BLaER1 treated with 17β-estradiol and CSF1 and Interleukin-3, amounts not matched to agents 10 nM and 100 nM (cell line): Measurements from ENCODE around the gene LIN28B.
"Not testable (repeated sequence)": the region's sequence is repeated elsewhere in the genome, so short reads cannot be mapped to it uniquely, and the experiment has no call there.

Experiments
- H3K27ac ChIP-seq, 11 experiments: shearing (Covaris generic); formaldehyde crosslinking; 2 replicates each; pipeline ENCODE4 v1.8.1; 2022
- H3K27me3 ChIP-seq, 11 experiments: shearing (Covaris generic); formaldehyde crosslinking; 2 replicates each; pipeline ENCODE4 v1.8.1; 2022
- H3K36me3 ChIP-seq, 11 experiments: shearing (Covaris generic); formaldehyde crosslinking; 2 replicates each; pipeline ENCODE4 v1.8.1; 2022
- H3K4me1 ChIP-seq, 10 experiments: shearing (Covaris generic); formaldehyde crosslinking; 2 replicates each; pipeline ENCODE4 v1.8.1; 2022
- H3K4me2 ChIP-seq, 11 experiments: shearing (Covaris generic); formaldehyde crosslinking; 2 replicates each; pipeline ENCODE4 v1.8.1; 2022
- H3K4me3 ChIP-seq, 10 experiments: shearing (Covaris generic); formaldehyde crosslinking; 2 replicates each; pipeline ENCODE4 v1.8.1; 2022
- H3K9ac ChIP-seq, 11 experiments: shearing (Covaris generic); formaldehyde crosslinking; 2 replicates each; pipeline ENCODE4 v1.8.1; 2022
- H3K9me3 ChIP-seq, 11 experiments: shearing (Covaris generic); formaldehyde crosslinking; replicated peaks in 1 of 11; 2 replicates each; pipeline ENCODE4 v1.8.1; 2022
- H4K20me1 ChIP-seq, 11 experiments: shearing (Covaris generic); formaldehyde crosslinking; 2 replicates each; pipeline ENCODE4 v1.8.1; 2022
- Cebpa-rat ChIP-seq, 11 experiments: shearing (Covaris generic); IDR thresholded peaks; 2 replicates each; pipeline ENCODE4 v1.8.1; 2022

LIN28B gene

DNA sequence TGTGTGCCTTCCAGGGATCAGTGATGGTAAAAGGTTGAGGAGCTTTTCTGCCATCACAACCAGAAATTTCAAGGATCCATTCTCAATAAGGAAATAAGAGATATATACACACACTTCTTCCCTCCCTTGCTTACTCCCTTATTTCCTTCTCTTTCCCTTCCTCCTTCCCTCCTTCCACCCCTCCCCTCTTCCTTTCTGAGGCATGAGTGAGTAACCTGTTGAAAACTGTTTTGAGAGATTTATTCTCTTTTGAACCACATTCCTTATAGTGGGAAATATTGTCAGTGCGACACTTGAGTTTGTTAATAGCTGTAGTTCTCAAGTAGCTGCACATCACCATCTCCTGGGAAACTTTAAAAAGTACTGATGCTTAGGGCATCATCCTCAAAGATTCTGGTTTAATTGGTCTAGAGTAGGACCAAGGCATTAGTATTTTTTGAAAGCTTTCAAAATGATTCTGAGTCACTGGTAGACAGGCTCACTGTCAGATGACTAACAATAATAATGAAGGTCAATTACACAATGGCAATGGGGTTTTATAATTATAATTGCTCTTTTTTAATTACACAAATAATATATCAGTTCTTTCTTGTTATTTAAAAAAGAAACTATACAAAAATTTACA lies 113.0 kb downstream of the LIN28B start:
- H3K9me3 ChIP-seq, result no peaks in the 10 kb centered on the region
- no peak overlapping the region for H3K4me2 ChIP-seq
- no peak overlapping the region for H3K27ac ChIP-seq
- no peak for TF ChIP-seq Cebpa-rat (IDR thresholded peaks at IDR 0.05)
- H3K9ac ChIP-seq, result no peak overlapping the region
- H4K20me1 ChIP-seq, result no peaks in the 10 kb centered on the region
- H3K36me3 ChIP-seq, result no peaks in the 10 kb centered on the region
- no peaks in the 10 kb centered on the region for H3K27me3 ChIP-seq
- H3K4me1 ChIP-seq, result peaks cover 0 to 3% (median 0%) of the 10 kb centered on the region in 10 experiments; a peak in 2 of 20 replicates
- no peak overlapping the region for H3K4me3 ChIP-seq

GRCh38 chr6:105072798-105073199 lies 115.9 kb downstream of the LIN28B start:
- Histone ChIP-seq H3K27ac (no peak overlapping the region), H3K27me3 (no peaks in the 10 kb centered on the region), H3K4me3 (no peak overlapping the region), H4K20me1 (no peaks in the 10 kb centered on the region), H3K4me2 (no peak overlapping the region), H3K9ac (no peak overlapping the region), H3K36me3 (no peaks in the 10 kb centered on the region), H3K9me3 (no peaks in the 10 kb centered on the region), H3K4me1 (peaks cover 0 to 9% (median 6%) of the 10 kb centered on the region in 10 experiments; a peak in 7 of 20 replicates)
- TF ChIP-seq Cebpa-rat (IDR thresholded peaks at IDR 0.05), result no peak

- Histone ChIP-seq H3K9ac (no peak overlapping the region), H3K4me1 (peaks cover 0 to 12% (median 7%) of the 10 kb centered on the region in 10 experiments; a peak in 14 of 20 replicates), H4K20me1 (no peaks in the 10 kb centered on the region), H3K4me3 (no peak overlapping the region), H3K27me3 (no peaks in the 10 kb centered on the region), H3K36me3 (no peaks in the 10 kb centered on the region), H3K9me3 (no peaks in the 10 kb centered on the region), H3K27ac (no peak overlapping the region), H3K4me2 (peak overlapping the region in 5 of 11 experiments; percentile 3 to 38 (median 15); a peak in 4 of 22 replicates)
- no peak for TF ChIP-seq Cebpa-rat (IDR thresholded peaks at IDR 0.05)
Observed at GRCh38 chr6:105075210-105075609, 118.3 kb downstream of the LIN28B start.

GRCh38 chr6:105076418-105076817 lies 119.5 kb downstream of the LIN28B start:
- not testable (repeated sequence) for H3K27me3 ChIP-seq, H3K36me3 ChIP-seq, H3K4me2 ChIP-seq, H3K27ac ChIP-seq, H3K9ac ChIP-seq, H3K4me3 ChIP-seq, H4K20me1 ChIP-seq, H3K9me3 ChIP-seq
- H3K4me1 ChIP-seq, result peaks cover 0 to 20% (median 7%) of the 10 kb centered on the region in 10 experiments; a peak in 14 of 20 replicates

DNA sequence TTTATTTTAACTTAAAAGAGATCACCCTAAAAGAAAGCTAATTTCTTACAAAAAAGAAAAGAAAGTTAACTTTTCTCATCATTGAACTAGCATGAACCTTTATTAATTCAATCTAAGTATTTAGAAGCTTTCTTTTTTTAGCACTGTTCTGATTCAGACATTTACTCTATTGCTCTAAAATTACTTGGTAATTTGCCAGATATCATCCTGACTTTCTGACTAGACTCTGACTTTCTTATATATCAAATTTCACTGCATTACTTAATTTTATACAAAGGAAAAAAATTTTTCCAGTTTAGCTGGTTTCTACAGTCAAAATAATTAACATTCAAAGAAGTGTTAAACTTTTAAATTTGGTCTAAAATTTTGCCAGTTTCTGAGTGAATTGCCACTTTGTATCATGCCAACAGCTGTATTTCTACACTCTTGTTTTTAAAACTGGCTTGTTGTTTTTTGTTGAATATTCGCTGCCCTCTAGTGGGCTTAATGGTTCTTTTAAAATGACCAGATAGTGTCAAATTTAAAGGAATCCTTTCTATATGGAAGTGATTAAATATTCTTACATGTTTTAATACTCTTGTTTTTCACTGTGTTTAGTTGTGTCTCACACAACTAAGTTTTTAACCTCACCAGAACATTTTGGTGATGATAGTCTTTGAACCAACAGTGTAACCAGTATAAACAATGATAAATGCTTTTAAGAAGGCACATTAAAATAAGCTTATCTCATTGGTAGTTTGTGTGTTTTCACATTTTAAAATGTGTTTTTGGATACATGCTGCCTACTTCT lies 120.9 kb downstream of the LIN28B start:
- Histone ChIP-seq H4K20me1 (no peaks in the 10 kb centered on the region), H3K4me1 (peaks cover 0 to 20% (median 7%) of the 10 kb centered on the region in 10 experiments; a peak in 14 of 20 replicates), H3K27ac (no peak overlapping the region), H3K36me3 (no peaks in the 10 kb centered on the region), H3K4me2 (no peak overlapping the region), H3K4me3 (no peak overlapping the region), H3K9ac (no peak overlapping the region), H3K27me3 (no peaks in the 10 kb centered on the region), H3K9me3 (no peaks in the 10 kb centered on the region)
- no peak for TF ChIP-seq Cebpa-rat (IDR thresholded peaks at IDR 0.05)

- Histone ChIP-seq H4K20me1 (no peaks in the 10 kb centered on the region), H3K36me3 (no peaks in the 10 kb centered on the region), H3K27ac (no peak overlapping the region), H3K4me3 (no peak overlapping the region), H3K4me1 (peaks cover 0 to 20% (median 7%) of the 10 kb centered on the region in 10 experiments; a peak in 14 of 20 replicates), H3K9me3 (no peaks in the 10 kb centered on the region), H3K27me3 (no peaks in the 10 kb centered on the region), H3K4me2 (no peak overlapping the region), H3K9ac (no peak overlapping the region)
- no peak for TF ChIP-seq Cebpa-rat (IDR thresholded peaks at IDR 0.05)
Observed at GRCh38 chr6:105078386-105078708, 121.4 kb downstream of the LIN28B start.

- Histone ChIP-seq H3K36me3 (no peaks in the 10 kb centered on the region), H3K9ac (no peak overlapping the region; a peak in 1 of 22 replicates), H3K4me1 (peaks cover 0 to 20% (median 4%) of the 10 kb centered on the region in 10 experiments; a peak in 14 of 20 replicates), H3K4me3 (no peak overlapping the region), H3K27me3 (no peaks in the 10 kb centered on the region), H3K9me3 (no peaks in the 10 kb centered on the region), H3K27ac (no peak overlapping the region; a peak in 1 of 22 replicates), H3K4me2 (peak overlapping the region in 4 of 11 experiments; percentile 15 to 76 (median 30); a peak in 7 of 22 replicates), H4K20me1 (no peaks in the 10 kb centered on the region)
- TF ChIP-seq Cebpa-rat (IDR thresholded peaks at IDR 0.05), result no peak
Observed at GRCh38 chr6:105080279-105080678, 123.4 kb downstream of the LIN28B start.

GRCh38 chr6:105081662-105082061 lies 124.8 kb downstream of the LIN28B start:
- H3K9me3 ChIP-seq, H3K9ac ChIP-seq, H3K27me3 ChIP-seq, H3K4me2 ChIP-seq, H3K4me3 ChIP-seq, H3K36me3 ChIP-seq, H3K27ac ChIP-seq, H4K20me1 ChIP-seq: not testable (repeated sequence)
- H3K4me1 ChIP-seq, result peaks cover 0 to 20% (median 0%) of the 10 kb centered on the region in 10 experiments; a peak in 7 of 20 replicates

DNA sequence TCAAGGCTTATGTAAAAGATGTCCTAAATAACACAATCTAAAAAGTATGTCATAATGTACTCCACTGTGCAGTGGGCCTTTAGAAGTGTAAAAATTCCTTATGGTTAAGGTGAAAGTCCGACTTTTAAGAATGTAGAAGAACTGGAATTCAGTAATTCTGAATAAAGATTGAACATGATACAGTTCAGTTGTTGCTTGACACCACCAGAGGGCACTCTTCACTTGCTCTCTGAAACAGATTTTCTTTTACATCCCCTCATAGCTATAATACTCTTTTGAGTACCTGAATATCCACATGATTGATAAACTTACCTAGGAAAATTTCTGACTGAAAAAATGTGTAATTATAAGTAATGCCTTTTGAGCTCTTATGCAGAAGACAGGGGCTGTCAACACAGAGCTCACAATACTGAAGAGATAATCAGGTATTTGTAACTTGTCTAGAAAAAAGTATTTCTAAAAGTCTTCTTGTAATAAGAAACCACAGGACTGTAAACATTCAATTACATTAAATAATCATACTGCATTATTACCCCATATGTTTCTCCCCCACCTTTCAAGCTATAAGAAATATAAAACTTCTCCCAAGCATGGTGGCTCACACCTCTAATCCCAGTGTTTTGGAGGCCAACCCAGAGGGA lies 130.8 kb downstream of the LIN28B start:
- no peak overlapping the region for H3K4me3 ChIP-seq
- H3K4me2 ChIP-seq, result no peak overlapping the region
- H3K4me1 ChIP-seq, result peaks cover 0 to 12% (median 0%) of the 10 kb centered on the region in 10 experiments; a peak in 5 of 20 replicates
- no peaks in the 10 kb centered on the region for H3K27me3 ChIP-seq
- no peaks in the 10 kb centered on the region for H3K36me3 ChIP-seq
- H3K27ac ChIP-seq, result no peak overlapping the region
- H3K9me3 ChIP-seq, result no peaks in the 10 kb centered on the region
- no peak for TF ChIP-seq Cebpa-rat (IDR thresholded peaks at IDR 0.05)
- H3K9ac ChIP-seq, result no peak overlapping the region
- H4K20me1 ChIP-seq, result no peaks in the 10 kb centered on the region
